Measurements from ENCODE around the gene CCT6B. TPM values are rescaled to one million over a fixed set of nuclear protein-coding genes. Genes with fewer than 3 reads are reported as not detected.

CCT6B gene
- total RNA-seq, 1 donor from 2014 or later, result 1.7 TPM

- H3K4me1 Mint-ChIP-seq (ENCODE audit: low read depth), result no peaks in the 10 kb centered on the region
- H3K4me3 Mint-ChIP-seq (ENCODE audit: low read depth), result no peak overlapping the region
- no peak overlapping the region for H3K27ac Mint-ChIP-seq
- peaks cover 60% of the 10 kb centered on the region for H3K27me3 Mint-ChIP-seq
- no peaks in the 10 kb centered on the region for H3K9me3 Mint-ChIP-seq (ENCODE audit: low read depth)
- no peak for DNase-seq (ENCODE audit: low spot score, unreplicated experiment)
- no peak for TF ChIP-seq CTCF (IDR thresholded peaks at IDR 0.05; ENCODE audit: unreplicated experiment)
- no peaks in the 10 kb centered on the region for H3K36me3 Mint-ChIP-seq (ENCODE audit: insufficient read depth)
These were observed 66.3 kb downstream of the CCT6B start for GRCh38 chr17:34894964-34895363.

- no peaks in the 10 kb centered on the region for H3K36me3 Mint-ChIP-seq (ENCODE audit: insufficient read depth)
These were observed 68.6 kb downstream of the CCT6B start for GRCh38 chr17:34892461-34893249.

GRCh38 chr17:34886831-34887230 lies 74.4 kb downstream of the CCT6B start:
- Mint-ChIP-seq H3K4me1 (ENCODE audit: low read depth) (no peaks in the 10 kb centered on the region), H3K27ac (no peak overlapping the region), H3K4me3 (ENCODE audit: low read depth) (no peak overlapping the region), H3K9me3 (ENCODE audit: low read depth) (no peaks in the 10 kb centered on the region), H3K27me3 (peaks cover 68% of the 10 kb centered on the region), H3K36me3 (ENCODE audit: insufficient read depth) (no peaks in the 10 kb centered on the region)
- no peak for DNase-seq (ENCODE audit: low spot score, unreplicated experiment)
- no peak for TF ChIP-seq CTCF (IDR thresholded peaks at IDR 0.05; ENCODE audit: unreplicated experiment)

More at GRCh38 chr17:34892461-34893249, 68.6 kb downstream of the CCT6B start:
- Mint-ChIP-seq H3K27me3 (peaks cover 55% of the 10 kb centered on the region), H3K4me1 (ENCODE audit: low read depth) (no peaks in the 10 kb centered on the region), H3K4me3 (ENCODE audit: low read depth) (no peak overlapping the region), H3K27ac (no peak overlapping the region), H3K9me3 (ENCODE audit: low read depth) (no peaks in the 10 kb centered on the region)
- DNase-seq (ENCODE audit: low spot score, unreplicated experiment), result peak; percentile 28
- TF ChIP-seq CTCF (IDR thresholded peaks at IDR 0.05; ENCODE audit: unreplicated experiment), result peak; percentile 74

- no peak for TF ChIP-seq CTCF (IDR thresholded peaks at IDR 0.05; ENCODE audit: unreplicated experiment)
- DNase-seq (ENCODE audit: low spot score, unreplicated experiment), result no peak
- no peak overlapping the region for H3K4me3 Mint-ChIP-seq (ENCODE audit: low read depth)
- peaks cover 64% of the 10 kb centered on the region for H3K27me3 Mint-ChIP-seq
- no peak overlapping the region for H3K27ac Mint-ChIP-seq
- H3K4me1 Mint-ChIP-seq (ENCODE audit: low read depth), result no peaks in the 10 kb centered on the region
- H3K36me3 Mint-ChIP-seq (ENCODE audit: insufficient read depth), result no peaks in the 10 kb centered on the region
- H3K9me3 Mint-ChIP-seq (ENCODE audit: low read depth), result no peaks in the 10 kb centered on the region
These were observed 76.2 kb downstream of the CCT6B start for GRCh38 chr17:34885076-34885475.

- no peaks in the 10 kb centered on the region for H3K9me3 Mint-ChIP-seq (ENCODE audit: low read depth)
- H3K36me3 Mint-ChIP-seq (ENCODE audit: insufficient read depth), result no peaks in the 10 kb centered on the region
- DNase-seq (ENCODE audit: low spot score, unreplicated experiment), result no peak
- no peak overlapping the region for H3K4me3 Mint-ChIP-seq (ENCODE audit: low read depth)
- no peak overlapping the region for H3K27ac Mint-ChIP-seq
- TF ChIP-seq CTCF (IDR thresholded peaks at IDR 0.05; ENCODE audit: unreplicated experiment), result no peak
- no peaks in the 10 kb centered on the region for H3K4me1 Mint-ChIP-seq (ENCODE audit: low read depth)
- peaks cover 60% of the 10 kb centered on the region for H3K27me3 Mint-ChIP-seq
These were observed 76.7 kb downstream of the CCT6B start for GRCh38 chr17:34884597-34884996.

Measured in progenitor cell of endocrine pancreas (in vitro differentiated cells).